OCI-LY7 (cell line): ENCODE results near the gene FAM200B. TPM values are rescaled to one million over a fixed set of nuclear protein-coding genes. Genes with fewer than 3 reads are reported as not detected.

Experiments used
- BruUV-seq: library from RNA; stranded (reverse); fragments of 400-500 nt; replicated peaks from 2 replicates; lab custom pipeline; 2021; lab: Mats Ljungman, UMichigan
- CTCF ChIA-PET: fragments of 300-600 bp; sonication (Branson Sonifier 250); formaldehyde crosslinking; loops from one replicate; lab custom pipeline; 2022; ENCODE audit warnings: antibody characterized with exemption; ENCODE audit not compliant: unreplicated experiment; lab: Charles Lee
- POLR2A ChIA-PET: fragments of 300-600 bp; sonication (Branson Sonifier 250); formaldehyde crosslinking; loops from one replicate; lab custom pipeline; 2022; ENCODE audit warnings: antibody characterized with exemption; lab: Charles Lee
- DNase-seq: peaks from one replicate; pipeline ENCODE4 v3.0.0-alpha.2; 2015; ENCODE audit warnings: low spot score
- H2AFZ ChIP-seq: fragments of 200-600 bp; sonication (generic), shearing (Covaris generic); 2 replicates; pipeline ENCODE4 v1.6.1; 2014; ENCODE audit warnings: mild to moderate bottlenecking, antibody characterized with exemption, low read length, moderate library complexity
- H3K27ac ChIP-seq: fragments of 200-600 bp; sonication (generic); 2 replicates; pipeline ENCODE4 v1.5.1; 2014; ENCODE audit warnings: mixed run types, low read depth, mild to moderate bottlenecking, moderate library complexity, low read length, inconsistent platforms; ENCODE audit not compliant: poor library complexity, severe bottlenecking
- H3K36me3 ChIP-seq: fragments of 200-600 bp; sonication (generic); 2 replicates; pipeline ENCODE4 v1.6.1; 2014; ENCODE audit warnings: mild to moderate bottlenecking, antibody characterized with exemption, low read length, moderate library complexity, mixed read lengths; ENCODE audit not compliant: insufficient read depth
- H3K4me1 ChIP-seq: fragments of 200-600 bp; sonication (generic); 2 replicates; pipeline ENCODE4 v1.5.1; 2014; ENCODE audit warnings: mild to moderate bottlenecking, low read length; ENCODE audit not compliant: insufficient read depth, poor library complexity, severe bottlenecking
- H3K4me2 ChIP-seq: fragments of 200-600 bp; sonication (generic); 2 replicates; pipeline ENCODE4 v1.6.1; 2014; ENCODE audit warnings: mild to moderate bottlenecking, low read length
- H3K4me3 ChIP-seq: fragments of 200-600 bp; sonication (generic); 2 replicates; pipeline ENCODE4 v1.5.1; 2014; ENCODE audit warnings: mild to moderate bottlenecking, low read depth, low read length; ENCODE audit not compliant: poor library complexity, severe bottlenecking
- H3K79me2 ChIP-seq: fragments of 200-600 bp; sonication (generic); 2 replicates; pipeline ENCODE4 v1.6.1; 2016; ENCODE audit warnings: low read depth, mild to moderate bottlenecking, low read length, moderate library complexity, mixed read lengths; ENCODE audit not compliant: insufficient read depth
- H3K9me2 ChIP-seq: fragments of 200-600 bp; sonication (generic); 2 replicates; pipeline ENCODE4 v1.6.1; 2016; ENCODE audit warnings: mild to moderate bottlenecking, low read length, mixed read lengths; ENCODE audit not compliant: insufficient read depth
- H3K9me3 ChIP-seq: fragments of 200-600 bp; sonication (generic); 2 replicates; pipeline ENCODE4 v1.6.1; 2014; ENCODE audit warnings: mild to moderate bottlenecking, mixed run types, low read length, mixed read lengths
- H4K20me1 ChIP-seq: fragments of 200-600 bp; sonication (generic); 2 replicates; pipeline ENCODE4 v1.6.1; 2014; ENCODE audit warnings: mild to moderate bottlenecking, antibody characterized with exemption, low read length, moderate library complexity, mixed read lengths; ENCODE audit not compliant: insufficient read depth
- EZH2phosphoT487 ChIP-seq: fragments of 200-600 bp; sonication (generic); IDR thresholded peaks from 2 replicates; pipeline ENCODE4 v1.6.1; 2018; ENCODE audit warnings: low read depth, borderline replicate concordance, mild to moderate bottlenecking, mixed run types, antibody characterized with exemption, low read length, moderate library complexity, mixed read lengths
- intact Hi-C: fragments of 100-400 bp; cut with micrococcal nuclease; formaldehyde crosslinking; loops from one replicate; pipeline ENCODE4 v1.10.0; 2022; ENCODE audit not compliant: unreplicated experiment
- total RNA-seq, 2 experiments: library from RNA; depleted of rRNA in 1 of 2; stranded (reverse); fragments of >200 nt in 1 of 2; shearing (Covaris generic) in 1 of 2; gene quantifications; 2 replicates each; pipeline ENCODE4 v1.2.3, GENCODE V29; 2014 to 2022
- TF ChIP-seq, protein P1 (sequence below): fragments of 200-600 bp; sonication (generic); conservative IDR thresholded peaks from 2 replicates; pipeline ENCODE4 v1.5.1; 2014; ENCODE audit warnings: mild to moderate bottlenecking, antibody characterized with exemption, low read length, moderate library complexity, mixed read lengths

The FAM200B gene
- total RNA-seq, 2 experiments from 2014 or later, result 11.5 to 25.0 TPM

- Histone ChIP-seq H3K79me2 (peaks cover 19% of the 10 kb centered on the region; the same call in 1 of the 2 replicates), H2AFZ (no peak overlapping the region), H3K4me3 (no peak overlapping the region), H3K4me1 (peaks cover 24% of the 10 kb centered on the region), H3K9me3 (no peaks in the 10 kb centered on the region), H3K27ac (no peak overlapping the region), H4K20me1 (peaks cover 5% of the 10 kb centered on the region; the same call in 1 of the 2 replicates), H3K9me2 (no peaks in the 10 kb centered on the region), H3K4me2 (no peak overlapping the region), H3K36me3 (peaks cover 48% of the 10 kb centered on the region)
- intact Hi-C loops, result no loop called here
- DNase-seq, result no peak
- ChIA-PET CTCF (no interaction called here), POLR2A (interaction anchor here (0.6 to 3.1 kb wide), 2 partner anchors 11 to 43 kb away, joined by 4 to 15 read pairs; partner anchors contain the start of gene FBXL5)
- no TSS peak for BruUV-seq
- TF ChIP-seq, protein P1, sequence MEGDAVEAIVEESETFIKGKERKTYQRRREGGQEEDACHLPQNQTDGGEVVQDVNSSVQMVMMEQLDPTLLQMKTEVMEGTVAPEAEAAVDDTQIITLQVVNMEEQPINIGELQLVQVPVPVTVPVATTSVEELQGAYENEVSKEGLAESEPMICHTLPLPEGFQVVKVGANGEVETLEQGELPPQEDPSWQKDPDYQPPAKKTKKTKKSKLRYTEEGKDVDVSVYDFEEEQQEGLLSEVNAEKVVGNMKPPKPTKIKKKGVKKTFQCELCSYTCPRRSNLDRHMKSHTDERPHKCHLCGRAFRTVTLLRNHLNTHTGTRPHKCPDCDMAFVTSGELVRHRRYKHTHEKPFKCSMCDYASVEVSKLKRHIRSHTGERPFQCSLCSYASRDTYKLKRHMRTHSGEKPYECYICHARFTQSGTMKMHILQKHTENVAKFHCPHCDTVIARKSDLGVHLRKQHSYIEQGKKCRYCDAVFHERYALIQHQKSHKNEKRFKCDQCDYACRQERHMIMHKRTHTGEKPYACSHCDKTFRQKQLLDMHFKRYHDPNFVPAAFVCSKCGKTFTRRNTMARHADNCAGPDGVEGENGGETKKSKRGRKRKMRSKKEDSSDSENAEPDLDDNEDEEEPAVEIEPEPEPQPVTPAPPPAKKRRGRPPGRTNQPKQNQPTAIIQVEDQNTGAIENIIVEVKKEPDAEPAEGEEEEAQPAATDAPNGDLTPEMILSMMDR, result no peak
- no peak for TF ChIP-seq EZH2phosphoT487
These were observed 14.6 kb upstream of the FAM200B start for GRCh38 chr4:15667006-15667405.

- H3K4me3 ChIP-seq, result no peak overlapping the region
- H3K4me1 ChIP-seq, result peaks cover 21% of the 10 kb centered on the region
- intact Hi-C loops, result no loop called here
- peaks cover 36% of the 10 kb centered on the region for H3K79me2 ChIP-seq
- H3K27ac ChIP-seq, result no peak overlapping the region
- peaks cover 63% of the 10 kb centered on the region for H3K36me3 ChIP-seq
- TF ChIP-seq, protein P1, result no peak
- no peak for TF ChIP-seq EZH2phosphoT487
- CTCF ChIA-PET, result no interaction called here
- peaks cover 5% of the 10 kb centered on the region; the same call in 1 of the 2 replicates for H4K20me1 ChIP-seq
- no peaks in the 10 kb centered on the region for H3K9me2 ChIP-seq
- POLR2A ChIA-PET, result interaction anchor here (0.7 to 0.9 kb wide), 3 partner anchors 9 to 14 kb away, joined by 3 to 4 read pairs (median 4); partner anchors contain the start of gene FBXL5
- H3K9me3 ChIP-seq, result peaks cover 1% of the 10 kb centered on the region; the same call in 1 of the 2 replicates
- DNase-seq, result no peak
- no TSS peak for BruUV-seq
- no peak overlapping the region for H3K4me2 ChIP-seq
- no peak overlapping the region for H2AFZ ChIP-seq
These were observed 12.8 kb upstream of the FAM200B start for GRCh38 chr4:15668566-15669435.
